GM12875 (cell line): ENCODE results near the gene PARD6B.
"Not testable (repeated sequence)": the region's sequence is repeated elsewhere in the genome, so short reads cannot be mapped to it uniquely, and the experiment has no call there.

Experiments used
- H3K4me3 ChIP-seq: one replicate; pipeline ENCODE4 v1.5.1; 2011; ENCODE audit warnings: low read depth, low read length, control low read depth
- CTCF ChIP-seq: IDR thresholded peaks from 2 replicates; pipeline ENCODE4 v1.5.1; 2011; ENCODE audit warnings: low read depth, mild to moderate bottlenecking, control low read depth, inconsistent platforms, low read length, moderate library complexity, borderline replicate concordance; ENCODE audit not compliant: insufficient read depth

The PARD6B gene

DNA sequence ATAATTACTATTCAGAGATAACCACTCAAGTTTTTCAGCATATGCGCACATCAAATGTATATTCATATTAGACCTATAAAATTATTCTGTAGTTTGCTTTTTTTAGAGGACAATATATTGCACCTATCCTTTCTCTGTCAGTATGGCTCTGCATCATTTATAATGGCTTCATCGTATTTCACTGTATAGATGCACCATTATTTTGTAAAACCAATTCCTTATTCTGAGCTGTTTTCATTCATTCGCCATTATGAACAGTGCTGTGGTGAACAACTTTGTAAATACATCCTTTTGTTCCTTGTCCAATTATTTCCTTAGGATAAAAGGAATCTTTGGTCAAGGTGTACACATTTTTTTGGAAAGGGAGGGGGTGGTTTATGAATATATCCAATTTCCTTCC, 34.3 kb downstream of the PARD6B start:
- H3K4me3 ChIP-seq = no peak overlapping the region
- no peak for TF ChIP-seq CTCF

DNA sequence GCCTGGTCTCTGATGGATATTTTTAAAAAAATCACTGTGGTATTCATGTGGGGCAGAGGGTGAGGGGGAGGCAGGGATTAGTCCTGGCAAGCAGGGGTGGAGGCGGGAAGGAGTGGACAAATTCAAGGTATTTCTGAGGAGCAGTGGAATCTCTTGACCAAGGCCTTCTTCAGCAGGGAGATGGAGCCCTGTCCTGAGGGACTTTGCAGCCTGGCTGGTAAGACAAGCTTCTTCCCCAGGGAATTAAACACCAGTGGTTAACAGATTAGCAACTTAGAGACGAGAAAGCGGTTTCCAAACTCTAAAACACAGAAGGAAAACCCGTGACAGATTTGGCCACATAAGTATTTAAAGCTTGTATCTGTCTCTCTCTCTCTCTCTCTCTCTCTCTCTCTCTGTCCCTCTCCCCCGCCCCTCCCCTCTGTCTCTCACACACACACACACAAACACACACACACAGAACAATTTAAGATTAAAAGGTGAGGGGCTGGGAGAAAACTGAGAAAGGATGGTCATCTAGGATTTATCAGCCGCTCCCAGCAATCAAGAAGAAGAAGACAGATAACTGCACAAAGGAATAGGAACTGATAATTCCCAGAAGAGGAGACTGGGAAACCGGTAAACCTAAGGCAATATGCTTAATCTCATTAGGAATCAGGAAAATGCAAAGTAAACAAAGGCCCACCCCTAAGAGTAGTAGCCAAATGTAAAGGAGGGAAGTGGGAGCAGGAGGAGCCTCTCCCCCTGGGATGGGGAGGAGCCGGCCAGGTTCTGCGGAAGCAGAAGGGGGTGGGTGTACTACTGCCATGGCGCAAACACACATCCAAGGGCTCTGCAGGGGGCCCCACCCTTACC, 35.8 kb downstream of the PARD6B start:
- not testable (repeated sequence) for H3K4me3 ChIP-seq

GRCh38 chr20:50768991-50769390, 37.6 kb downstream of the PARD6B start:
- not testable (repeated sequence) for H3K4me3 ChIP-seq

- H3K4me3 ChIP-seq = not testable (repeated sequence)
Measured at GRCh38 chr20:50769551-50770085, 38.2 kb downstream of the PARD6B start.

GRCh38 chr20:50771419-50772080, 40.2 kb downstream of the PARD6B start:
- not testable (repeated sequence) for H3K4me3 ChIP-seq

DNA sequence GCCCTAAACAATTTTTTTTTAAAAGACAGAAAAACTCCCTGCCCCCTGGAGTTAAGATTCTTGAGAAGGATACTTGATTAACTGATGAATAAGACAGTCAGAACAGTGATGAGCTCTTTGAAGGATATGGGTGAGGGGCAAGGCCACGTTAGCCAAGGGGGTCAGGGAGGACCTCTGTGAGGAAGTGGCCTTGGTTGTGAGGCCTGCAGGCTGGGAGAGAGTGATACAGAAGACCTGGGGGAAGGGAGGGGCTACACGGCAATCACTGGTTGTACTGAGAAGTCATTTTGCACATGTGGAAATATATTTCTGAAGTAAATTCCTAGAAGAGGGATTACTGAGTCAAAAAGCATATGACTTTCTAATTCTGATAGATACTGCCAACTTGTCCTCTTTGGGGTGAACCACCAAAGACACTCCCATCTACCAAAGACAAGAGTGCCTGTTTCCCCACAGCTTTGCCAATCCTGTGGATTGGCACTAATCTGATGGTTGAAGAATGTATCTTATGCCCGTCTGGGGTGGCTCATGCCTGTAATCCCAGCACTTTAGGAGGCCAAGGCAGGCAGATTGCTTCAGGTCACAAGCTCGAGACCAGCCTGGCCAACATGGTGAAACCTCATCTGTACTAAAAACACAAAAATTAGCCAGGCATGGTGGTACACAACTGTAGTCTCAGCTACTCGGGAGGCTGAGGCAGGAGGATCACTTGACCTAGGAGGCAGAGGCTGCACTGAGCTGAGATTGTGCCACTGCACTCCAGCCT, 41.2 kb downstream of the PARD6B start:
- no peak for TF ChIP-seq CTCF
- no peak overlapping the region for H3K4me3 ChIP-seq

DNA sequence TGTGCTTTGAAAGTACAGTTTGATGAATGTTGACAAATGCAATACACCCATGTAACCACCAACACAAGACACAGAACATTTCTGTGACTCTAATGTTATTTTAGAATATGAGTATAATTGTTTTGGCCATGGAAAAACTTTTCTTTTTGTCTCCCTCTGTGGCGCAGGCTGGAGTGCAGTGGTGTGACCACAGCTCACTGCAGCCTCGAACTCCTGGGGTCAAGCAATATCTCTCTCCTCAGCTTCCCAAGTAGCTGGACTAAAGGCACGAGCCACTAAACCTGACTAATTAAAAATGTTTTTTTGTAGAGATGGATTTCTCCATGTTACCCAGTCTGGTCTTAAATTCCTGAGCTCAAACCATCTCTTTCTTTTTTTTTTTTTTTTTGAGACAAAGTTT, 43.1 kb downstream of the PARD6B start:
- no peak for TF ChIP-seq CTCF
- H3K4me3 ChIP-seq = no peak overlapping the region

DNA sequence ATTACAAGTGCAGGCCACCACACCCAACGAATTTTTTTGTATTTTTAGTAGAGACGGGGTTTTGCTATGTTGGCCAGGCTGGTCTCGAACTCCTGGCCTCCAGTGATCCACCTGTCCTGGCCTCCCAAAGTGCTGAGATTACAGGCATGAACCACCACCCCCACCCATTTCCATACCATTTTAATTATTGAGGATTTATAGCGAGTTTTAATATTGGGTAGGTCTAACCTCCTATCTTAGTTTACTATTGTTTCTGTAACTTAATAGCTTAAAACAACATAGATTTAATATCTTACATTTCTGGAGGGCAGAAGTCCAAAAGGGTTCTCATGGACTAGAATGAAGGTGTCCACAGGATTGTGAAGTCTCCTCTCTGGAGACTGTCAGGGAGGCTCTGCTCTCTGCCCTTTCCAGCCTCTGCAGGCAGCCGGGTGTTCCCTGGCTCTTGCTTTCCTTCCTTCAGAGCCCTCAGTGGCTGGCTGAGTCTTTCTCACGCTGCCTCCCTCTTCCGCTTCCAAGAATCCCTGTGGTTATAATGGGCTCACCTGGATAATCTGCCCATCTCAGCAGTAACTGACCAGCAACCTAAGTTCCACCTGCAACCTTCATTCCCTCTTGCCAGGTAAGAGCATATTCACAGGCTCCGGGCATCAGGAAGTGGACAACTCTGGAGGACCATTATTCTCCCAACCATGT, 44.9 kb downstream of the PARD6B start:
- H3K4me3 ChIP-seq = no peak overlapping the region
- no peak for TF ChIP-seq CTCF

DNA sequence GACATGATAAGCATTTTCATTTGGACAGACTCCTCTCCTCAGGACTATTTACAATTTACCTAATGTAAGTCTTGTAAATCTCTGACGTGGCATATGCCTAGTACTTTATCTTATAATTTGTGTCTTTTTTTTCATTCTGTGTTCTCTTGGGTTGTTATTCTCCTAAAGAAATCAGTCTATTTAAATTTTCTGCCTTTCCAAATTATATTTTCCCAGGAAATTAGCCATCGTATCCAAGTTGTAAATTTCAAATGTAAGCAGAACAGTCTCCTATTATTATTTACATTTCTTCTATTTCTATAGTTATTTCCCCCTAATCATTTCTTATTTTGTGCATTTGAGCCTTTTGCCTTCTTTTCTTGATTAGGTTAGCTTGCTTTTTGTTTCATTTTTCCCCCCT, 46.0 kb downstream of the PARD6B start:
- no peak overlapping the region for H3K4me3 ChIP-seq
- TF ChIP-seq CTCF = no peak

DNA sequence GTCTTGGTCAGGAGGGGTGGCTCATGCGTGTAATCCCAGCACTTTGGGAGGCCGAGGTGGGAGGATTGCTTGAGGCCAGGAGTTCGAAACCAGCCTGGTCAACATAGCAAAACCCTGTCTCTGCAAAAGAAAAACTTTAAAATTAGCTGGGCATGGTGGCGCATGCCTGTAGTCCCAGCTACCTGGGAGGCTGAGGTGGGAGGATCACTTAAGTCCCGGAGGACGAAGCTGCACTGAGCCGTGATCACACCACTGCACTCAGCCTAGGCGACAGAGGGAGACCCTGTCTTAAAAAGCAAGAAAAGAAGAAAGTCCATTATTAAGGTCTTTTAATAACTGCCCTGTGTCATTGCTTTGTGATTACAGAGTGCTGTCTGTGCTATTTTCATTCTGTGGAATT, 47.6 kb downstream of the PARD6B start:
- H3K4me3 ChIP-seq = not testable (repeated sequence)
